GM21825 (cell line): ENCODE measurements around the gene COX5A.
"Not testable (repeated sequence)": the region's sequence is repeated elsewhere in the genome, so short reads cannot be mapped to it uniquely, and the experiment has no call there.

ENCODE experiments used
- ATAC-seq: cut with Tn5 transposase; IDR thresholded peaks from one replicate; pipeline ENCODE4 v1.9.1; 2021; ENCODE audit warnings: mild to moderate bottlenecking, moderate library complexity; ENCODE audit not compliant: unreplicated experiment

Gene COX5A

GRCh38 chr15:74955796-74956647 lies 18.1 kb upstream of the COX5A start:
- ATAC-seq = peak; percentile 32

GRCh38 chr15:74955017-74955416 lies 17.1 kb upstream of the COX5A start:
- ATAC-seq = no peak

GRCh38 chr15:74954515-74954914 lies 16.6 kb upstream of the COX5A start:
- ATAC-seq = no peak

GRCh38 chr15:74951006-74951405 lies 13.1 kb upstream of the COX5A start:
- ATAC-seq = no peak

- ATAC-seq = no peak
These were observed 12.4 kb upstream of the COX5A start for GRCh38 chr15:74950078-74950908.

GRCh38 chr15:74937272-74937589 lies 642 bp downstream of the COX5A start:
- ATAC-seq = no peak

GRCh38 chr15:74935193-74935592 lies 2.7 kb downstream of the COX5A start:
- not testable (repeated sequence) for ATAC-seq

DNA sequence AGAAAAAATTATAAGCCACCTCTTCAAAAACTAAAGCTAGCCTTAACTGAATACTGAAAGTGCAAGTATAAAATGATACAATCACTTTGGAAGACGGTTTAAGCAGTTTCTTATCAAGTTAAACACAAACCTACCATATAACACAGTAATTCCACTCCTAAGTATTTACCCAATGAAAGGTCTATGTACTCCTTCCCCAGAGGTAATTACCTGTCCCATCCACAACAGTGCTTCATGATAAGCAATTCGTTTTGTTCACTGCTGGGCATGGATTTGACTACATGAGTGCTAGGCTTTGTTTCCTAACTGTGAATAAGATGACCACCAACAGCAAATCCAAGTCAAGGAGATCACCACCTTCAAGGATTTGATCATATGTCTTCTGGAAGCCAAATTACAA lies 4.3 kb downstream of the COX5A start:
- ATAC-seq = no peak

GRCh38 chr15:74928771-74929198 lies 9.1 kb downstream of the COX5A start:
- no peak for ATAC-seq

DNA sequence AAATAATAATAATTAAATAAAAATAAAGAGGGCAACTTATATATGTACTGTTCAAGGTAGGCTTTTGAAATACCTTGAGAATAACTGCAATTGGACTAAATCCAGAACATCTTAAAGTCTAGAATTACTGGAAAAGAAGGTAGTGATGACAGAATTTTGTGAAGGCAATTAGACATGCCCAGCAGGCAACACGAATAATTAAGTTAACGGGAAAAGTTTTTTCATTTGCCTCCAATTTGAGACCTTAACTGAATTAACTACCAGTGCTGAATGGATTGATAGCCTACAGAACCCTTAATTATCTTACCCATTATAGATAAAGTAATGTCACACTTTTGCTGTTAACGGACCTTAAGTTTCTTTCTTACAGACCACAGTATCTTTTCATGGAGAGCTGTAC lies 13.3 kb downstream of the COX5A start:
- ATAC-seq = no peak

- ATAC-seq = no peak
These were observed 17.4 kb downstream of the COX5A start for GRCh38 chr15:74920456-74920855.

DNA sequence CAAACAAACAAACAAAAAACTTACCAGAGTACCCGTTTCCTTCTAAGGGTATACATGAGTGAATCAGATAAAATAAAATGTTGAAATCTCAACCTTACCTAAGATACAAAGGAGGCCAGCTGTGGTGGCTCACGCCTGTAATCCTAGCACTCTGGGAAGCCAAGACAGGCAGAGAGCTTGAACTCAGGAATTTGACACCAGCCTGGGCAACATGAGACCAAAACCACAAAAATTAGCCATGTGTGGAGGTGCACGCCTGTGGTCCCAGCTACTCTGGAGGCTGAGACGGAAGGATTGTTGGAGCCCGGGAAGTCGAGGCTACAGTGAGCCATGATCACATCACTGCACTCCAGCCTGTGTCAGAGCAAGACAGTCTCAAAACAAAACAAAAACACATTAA lies 20.2 kb downstream of the COX5A start:
- ATAC-seq = no peak

DNA sequence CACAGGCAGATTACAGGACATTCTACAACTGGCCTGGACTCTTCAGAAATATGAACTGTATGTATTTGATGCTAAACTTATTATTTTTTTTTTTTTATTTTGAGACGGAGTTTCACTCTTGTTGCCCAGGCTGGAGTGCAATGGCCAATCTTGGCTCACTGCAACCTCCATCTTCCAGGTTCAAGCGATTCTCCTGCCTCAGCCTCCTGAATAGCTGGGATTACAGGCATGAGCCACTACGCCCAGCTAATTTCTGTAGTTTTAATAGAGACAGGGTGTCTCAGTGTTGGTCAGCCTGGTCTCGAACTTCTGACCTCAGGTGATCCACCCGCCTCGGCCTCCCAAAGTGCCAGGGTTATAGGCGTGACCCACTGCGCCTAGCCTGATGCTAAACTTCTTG lies 24.1 kb downstream of the COX5A start:
- not testable (repeated sequence) for ATAC-seq

- ATAC-seq = no peak
These were observed 24.8 kb downstream of the COX5A start for GRCh38 chr15:74913041-74913440.

- no peak for ATAC-seq
These were observed 29.2 kb downstream of the COX5A start for GRCh38 chr15:74908635-74909034.

- no peak for ATAC-seq
These were observed 30.6 kb downstream of the COX5A start for GRCh38 chr15:74907163-74907870.

DNA sequence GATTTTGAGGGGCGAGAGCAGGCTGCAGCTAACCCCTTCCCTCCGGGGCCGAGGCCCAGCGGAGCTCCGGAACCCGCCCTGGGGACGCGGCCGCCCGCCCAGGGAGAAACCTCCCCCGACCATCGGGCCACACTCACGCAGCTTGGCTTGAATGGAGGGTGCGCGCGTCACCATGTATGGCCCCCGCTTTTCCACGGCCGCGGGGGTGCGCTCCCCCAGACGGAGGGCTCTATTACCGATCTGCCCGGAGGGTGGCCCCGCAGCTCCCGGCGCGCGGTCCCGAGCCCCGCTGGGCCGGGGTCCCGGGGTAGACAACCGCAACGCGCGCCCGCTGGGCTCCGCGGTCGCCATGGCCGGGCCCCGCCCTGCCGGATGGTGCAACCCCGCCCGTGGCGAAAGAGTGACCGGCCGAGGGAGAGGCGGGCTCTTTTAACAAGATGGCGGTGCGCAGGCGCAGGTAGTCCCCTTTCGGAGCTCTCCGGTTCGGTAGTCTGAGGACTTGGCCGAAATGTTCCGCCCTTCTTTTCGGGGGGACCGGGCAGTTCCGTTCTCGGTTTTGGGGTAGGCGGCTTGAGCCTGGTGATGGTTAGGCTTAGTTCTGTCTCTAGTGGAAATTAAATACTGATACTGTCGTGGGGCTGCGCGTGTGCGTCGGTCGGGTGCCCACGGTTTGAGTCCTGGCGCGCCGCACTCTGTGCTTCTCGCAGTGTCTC lies 31.3 kb downstream of the COX5A start, which contains the start of gene FAM219B:
TSS of gene FAM219B (minus strand) at position 402 of the 713 bp plus-strand sequence. CDS start at position 351, 51 bp downstream.
- ATAC-seq = peak; percentile 72

DNA sequence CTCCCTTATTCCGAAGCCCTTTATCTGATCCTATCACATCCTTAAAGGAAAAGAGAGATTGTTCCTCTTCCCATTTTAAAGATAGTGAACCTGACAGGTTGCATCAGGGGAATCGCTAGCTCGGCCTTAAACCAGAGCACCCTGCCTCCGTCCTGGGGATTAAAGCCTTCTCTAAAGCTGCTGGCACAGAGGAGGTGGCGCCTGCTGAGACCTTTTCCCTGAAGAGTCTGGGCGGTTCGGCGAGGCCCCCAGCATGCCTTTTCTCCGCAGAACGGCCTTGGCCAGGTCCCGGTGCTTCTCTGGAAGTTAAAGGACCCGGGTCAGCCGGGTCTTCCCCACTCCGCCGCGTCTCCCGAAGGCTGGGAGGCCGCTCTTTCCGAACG lies 31.8 kb downstream of the COX5A start:
- ATAC-seq = peak; percentile 11

DNA sequence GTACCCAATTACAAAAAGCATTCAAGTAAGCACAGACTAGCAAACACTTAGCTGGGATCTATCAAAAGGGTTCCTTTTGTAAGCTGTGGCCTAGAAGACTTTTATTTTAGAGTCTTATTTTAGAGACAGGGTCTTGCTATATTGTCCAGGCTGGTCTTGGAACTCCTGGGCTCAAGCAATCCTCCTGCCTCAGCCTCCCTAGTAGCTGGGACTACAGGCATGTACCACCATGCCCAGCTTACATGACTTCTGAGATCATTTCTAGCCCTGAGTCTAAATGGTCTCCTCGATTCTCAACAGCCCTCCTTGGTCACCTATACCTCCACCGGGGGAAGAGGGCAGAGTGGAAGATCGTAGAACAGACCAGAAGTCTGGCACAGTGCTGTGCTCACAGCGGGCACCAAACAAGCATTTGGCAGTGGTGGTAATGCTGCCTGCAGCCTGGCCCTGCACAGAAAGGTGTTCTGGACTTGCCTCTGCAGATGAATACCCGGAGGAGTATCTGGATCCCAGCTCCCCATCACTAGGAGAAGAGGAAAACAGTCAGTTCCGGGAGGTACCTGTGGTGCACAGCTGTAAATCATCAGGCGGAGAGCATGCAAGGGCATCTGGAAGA lies 33.6 kb downstream of the COX5A start:
- no peak for ATAC-seq

GRCh38 chr15:74903676-74904075 lies 34.2 kb downstream of the COX5A start:
- ATAC-seq = no peak
